SU-DHL-6 (cell line): ENCODE measurements around the gene MFSD11.

ENCODE experiments used
- H2AFZ ChIP-seq: fragments of 200-600 bp; sonication (generic); 2 replicates; pipeline ENCODE4 v1.6.1; 2014; ENCODE audit warnings: low read depth, mild to moderate bottlenecking, moderate library complexity, mixed read lengths, antibody characterized with exemption, low read length; ENCODE audit not compliant: severe bottlenecking
- H3F3A ChIP-seq: fragments of 200-600 bp; shearing (Covaris generic); 2 replicates; pipeline ENCODE4 v1.6.0; 2016; ENCODE audit warnings: antibody characterized with exemption, mild to moderate bottlenecking; ENCODE audit not compliant: insufficient read depth
- H3K27ac ChIP-seq: fragments of 200-600 bp; sonication (generic); 2 replicates; pipeline ENCODE4 v1.5.1; 2016; ENCODE audit warnings: low read depth, mild to moderate bottlenecking, low read length, moderate library complexity, mixed read lengths
- H3K27me3 ChIP-seq: fragments of 200-600 bp; sonication (generic), shearing (Covaris generic); 2 replicates; pipeline ENCODE4 v1.6.0; 2014; ENCODE audit warnings: mild to moderate bottlenecking, low read length
- H3K36me3 ChIP-seq: fragments of 200-600 bp; sonication (generic); 2 replicates; pipeline ENCODE4 v1.6.1; 2014; ENCODE audit warnings: mild to moderate bottlenecking, low read length, mixed read lengths
- H3K4me2 ChIP-seq: fragments of 300-600, 200-600 bp; shearing (Covaris generic), sonication (generic); 2 replicates; pipeline ENCODE4 v1.6.0; 2014; ENCODE audit warnings: low read length, low read depth, mild to moderate bottlenecking; ENCODE audit not compliant: poor library complexity, severe bottlenecking
- H3K4me3 ChIP-seq: fragments of 200-600 bp; sonication (generic); 2 replicates; pipeline ENCODE4 v1.5.1; 2014; ENCODE audit warnings: antibody characterized with exemption, low read length, mild to moderate bottlenecking, mixed read lengths; ENCODE audit not compliant: insufficient read depth, poor library complexity, severe bottlenecking
- H3K79me2 ChIP-seq: fragments of 200-600 bp; sonication (generic); 2 replicates; pipeline ENCODE4 v1.6.1; 2014; ENCODE audit warnings: mild to moderate bottlenecking, low read length, moderate library complexity; ENCODE audit not compliant: insufficient read depth
- H3K9ac ChIP-seq: fragments of 200-600 bp; sonication (generic); 2 replicates; pipeline ENCODE4 v1.7.0; 2014; ENCODE audit warnings: mild to moderate bottlenecking, low read length
- H3K9me2 ChIP-seq: fragments of 200-600 bp; sonication (generic); replicated peaks from 2 replicates; pipeline ENCODE4 v1.6.1; 2014; ENCODE audit warnings: low read length; ENCODE audit not compliant: insufficient read depth
- H3K9me3 ChIP-seq: fragments of 200-600 bp; sonication (generic); 2 replicates; pipeline ENCODE4 v1.6.1; 2014; ENCODE audit warnings: low read length, mixed read lengths; ENCODE audit not compliant: insufficient read depth
- H4K20me1 ChIP-seq: fragments of 200-600 bp; sonication (generic); 2 replicates; pipeline ENCODE4 v1.6.1; 2014; ENCODE audit warnings: low read depth, mild to moderate bottlenecking, antibody characterized with exemption, low read length, moderate library complexity, mixed read lengths
- CTCF ChIP-seq: fragments of 200-600 bp; sonication (generic); IDR thresholded peaks from one replicate; pipeline ENCODE4 v1.5.1; 2017; ENCODE audit warnings: antibody characterized with exemption, mild to moderate bottlenecking, low read length, moderate library complexity; ENCODE audit not compliant: insufficient read depth, poor library complexity, severe bottlenecking
- EZH2phosphoT487 ChIP-seq: fragments of 200-600 bp; sonication (generic), shearing (Covaris generic); conservative IDR thresholded peaks from 2 replicates; pipeline ENCODE4 v1.6.1; 2018; ENCODE audit warnings: mild to moderate bottlenecking, antibody characterized with exemption, low read length, moderate library complexity, mixed read lengths

Gene MFSD11

GRCh38 chr17:76714822-76715495 lies 23.0 kb upstream of the MFSD11 start:
- Histone ChIP-seq H4K20me1 (no peaks in the 10 kb centered on the region), H3K27ac (no peak overlapping the region), H3F3A (0 out of 2 replicates have a peak, but pooled peaks cover 4% of the 10 kb centered on the region), H3K9ac (no peak overlapping the region), H2AFZ (no peak overlapping the region), H3K36me3 (no peaks in the 10 kb centered on the region), H3K27me3 (no peaks in the 10 kb centered on the region), H3K4me2 (no peak overlapping the region), H3K9me3 (no peaks in the 10 kb centered on the region), H3K79me2 (no peaks in the 10 kb centered on the region), H3K4me3 (no peak overlapping the region), H3K9me2 (no peaks in the 10 kb centered on the region)
- TF ChIP-seq EZH2phosphoT487 (no peak), CTCF (peak; percentile 96)

- Histone ChIP-seq H3K4me2 (no peak overlapping the region), H3K27me3 (no peaks in the 10 kb centered on the region), H3K9me2 (no peaks in the 10 kb centered on the region), H2AFZ (no peak overlapping the region), H3K36me3 (0 out of 2 replicates have a peak, but pooled peaks cover 5% of the 10 kb centered on the region), H3K4me3 (no peak overlapping the region), H3K9me3 (no peaks in the 10 kb centered on the region), H3K27ac (no peak overlapping the region), H3F3A (0 out of 2 replicates have a peak, but pooled peaks cover 4% of the 10 kb centered on the region), H3K79me2 (no peaks in the 10 kb centered on the region), H4K20me1 (no peaks in the 10 kb centered on the region), H3K9ac (no peak overlapping the region)
- TF ChIP-seq EZH2phosphoT487 (no peak), CTCF (no peak)
Measured at GRCh38 chr17:76715496-76715830, 22.5 kb upstream of the MFSD11 start.

GRCh38 chr17:76716146-76716838 lies 21.6 kb upstream of the MFSD11 start:
- no peak for TF ChIP-seq EZH2phosphoT487
- no peak for TF ChIP-seq CTCF
- H2AFZ ChIP-seq, result no peak overlapping the region
- no peak overlapping the region for H3K4me2 ChIP-seq

More at GRCh38 chr17:76716146-76716838, 21.6 kb upstream of the MFSD11 start:
- no peaks in the 10 kb centered on the region for H3K27me3 ChIP-seq
- H3K4me3 ChIP-seq, result no peak overlapping the region
- H3K79me2 ChIP-seq, result no peaks in the 10 kb centered on the region
- H4K20me1 ChIP-seq, result no peaks in the 10 kb centered on the region
- H3F3A ChIP-seq, result 0 out of 2 replicates have a peak, but pooled peaks cover 4% of the 10 kb centered on the region
- H3K27ac ChIP-seq, result no peak overlapping the region
- no peaks in the 10 kb centered on the region for H3K9me2 ChIP-seq
- H3K36me3 ChIP-seq, result 0 out of 2 replicates have a peak, but pooled peaks cover 6% of the 10 kb centered on the region
- no peaks in the 10 kb centered on the region for H3K9me3 ChIP-seq
- H3K9ac ChIP-seq, result no peak overlapping the region
